ENCODE data around the gene CTCF. TPM values are rescaled to one million over a fixed set of nuclear protein-coding genes. Genes with fewer than 3 reads are reported as not detected.
A peak's percentile ranks its signal among the peaks of the same experiment; 100 is the strongest.

CTCF gene
- total RNA-seq, 1 donor from 2014 or later = 35.6 TPM

GRCh38 chr16:67548265-67549126, 13.8 kb upstream of the CTCF start:
- no peak for DNase-seq (ENCODE audit: low read depth)

- no peak for DNase-seq (ENCODE audit: low read depth)
Observed at GRCh38 chr16:67549240-67549639, 13.1 kb upstream of the CTCF start.

- DNase-seq (ENCODE audit: low read depth) = no peak
Observed at GRCh38 chr16:67549936-67550335, 12.4 kb upstream of the CTCF start.

- no peak for DNase-seq (ENCODE audit: low read depth)
Observed at GRCh38 chr16:67551091-67551490, 11.2 kb upstream of the CTCF start.

- no peak for DNase-seq (ENCODE audit: low read depth)
Observed at GRCh38 chr16:67551972-67552371, 10.4 kb upstream of the CTCF start.

- DNase-seq (ENCODE audit: low read depth) = no peak
Observed at GRCh38 chr16:67552476-67552875, 9.8 kb upstream of the CTCF start.

GRCh38 chr16:67555795-67556212, 6.5 kb upstream of the CTCF start:
- peak; percentile 62 for DNase-seq (ENCODE audit: low read depth)

- DNase-seq (ENCODE audit: low read depth) = no peak
Observed at GRCh38 chr16:67558859-67559258, 3.5 kb upstream of the CTCF start.

GRCh38 chr16:67560827-67561342, 1.4 kb upstream of the CTCF start:
- DNase-seq (ENCODE audit: low read depth) = no peak

GRCh38 chr16:67561501-67561823, 864 bp upstream of the CTCF start:
- DNase-seq (ENCODE audit: low read depth) = no peak

GRCh38 chr16:67561824-67562525, 351 bp upstream of the CTCF start:
- DNase-seq (ENCODE audit: low read depth) = peak; percentile 86

- DNase-seq (ENCODE audit: low read depth) = no peak
Observed at GRCh38 chr16:67562918-67563707, 787 bp downstream of the CTCF start.

GRCh38 chr16:67563708-67564468, 1.6 kb downstream of the CTCF start:
- DNase-seq (ENCODE audit: low read depth) = peak; percentile 70

GRCh38 chr16:67565470-67566100, 3.3 kb downstream of the CTCF start:
- no peak for DNase-seq (ENCODE audit: low read depth)

GRCh38 chr16:67571464-67571863, 9.1 kb downstream of the CTCF start:
- DNase-seq (ENCODE audit: low read depth) = no peak

GRCh38 chr16:67571981-67572431, 9.7 kb downstream of the CTCF start:
- peak; percentile 33 for DNase-seq (ENCODE audit: low read depth)

GRCh38 chr16:67579686-67580085, 17.4 kb downstream of the CTCF start:
- DNase-seq (ENCODE audit: low read depth) = no peak

- no peak for DNase-seq (ENCODE audit: low read depth)
Observed at GRCh38 chr16:67580202-67580601, 17.9 kb downstream of the CTCF start.

GRCh38 chr16:67593288-67593687, 31.0 kb downstream of the CTCF start:
- DNase-seq (ENCODE audit: low read depth) = no peak

GRCh38 chr16:67593701-67594100, 31.4 kb downstream of the CTCF start:
- DNase-seq (ENCODE audit: low read depth) = no peak

Data from renal cortical epithelial cell (primary cell).